Suprapubic skin (tissue), 4 donors: ENCODE data around the gene MAGI1. TPM values are rescaled to one million over a fixed set of nuclear protein-coding genes. Genes with fewer than 3 reads are reported as not detected.
A peak's percentile ranks its signal among the peaks of the same experiment; 100 is the strongest.

Source experiments
- DNase-seq, 2 donors: peaks; one replicate each; pipeline ENCODE4 v3.0.0-alpha.2; 2019; ENCODE audit warnings: low spot score in 2 of 2
- H3K27ac ChIP-seq: fragments of 200-600 bp; sonication (generic); one replicate; pipeline ENCODE4 v1.5.1; 2019
- H3K27me3 ChIP-seq: fragments of 200-600 bp; sonication (generic); one replicate; pipeline ENCODE4 v1.5.1; 2019
- H3K36me3 ChIP-seq: fragments of 200-600 bp; sonication (generic); one replicate; pipeline ENCODE4 v1.5.1; 2019
- H3K4me1 ChIP-seq: fragments of 200-600 bp; sonication (generic); one replicate; pipeline ENCODE4 v1.5.1; 2019
- H3K4me3 ChIP-seq: fragments of 200-600 bp; sonication (generic); one replicate; pipeline ENCODE4 v1.5.1; 2019; ENCODE audit warnings: mild to moderate bottlenecking
- H3K9me3 ChIP-seq: fragments of 200-600 bp; sonication (generic); one replicate; pipeline ENCODE4 v1.5.1; 2019
- EP300 ChIP-seq: sonication (generic); formaldehyde crosslinking; IDR thresholded peaks from one replicate; pipeline ENCODE4 v1.6.1; 2017; ENCODE audit warnings: antibody characterized with exemption
- POLR2A ChIP-seq, 2 donors: fragments of 450-650 bp; IDR thresholded peaks; one replicate each; pipeline ENCODE4 v1.6.1; 2017; ENCODE audit warnings: antibody characterized with exemption in 2 of 2, mild to moderate bottlenecking in 2 of 2, moderate library complexity in 2 of 2
- POLR2AphosphoS5 ChIP-seq, 3 donors: sonication (generic); formaldehyde crosslinking; IDR thresholded peaks; one replicate each; pipeline ENCODE4 v1.6.1; 2017; ENCODE audit warnings: antibody characterized with exemption in 3 of 3
- WGBS: methylation state at CpG from one replicate; pipeline ENCODE4 v1.1.5; 2018; 5-methylcytosine and 5-hydroxymethylcytosine counted together
- total RNA-seq, 4 donors: library from RNA; depleted of rRNA; stranded (reverse); fragments of >200 nt; gene quantifications; one replicate each; pipeline ENCODE4 v1.1.0, GENCODE V29; 2016
- TF ChIP-seq, protein P1 (sequence below), 2 donors: fragments of 200-600 bp in 1 of 2; fragments of 450-650 bp in 1 of 2; sonication (generic) in 1 of 2; IDR thresholded peaks; one replicate each; pipeline ENCODE4 v1.5.1; 2016 to 2019; ENCODE audit warnings: antibody characterized with exemption in 2 of 2, mild to moderate bottlenecking in 1 of 2, moderate library complexity in 1 of 2

MAGI1 gene
- total RNA-seq, 4 donors from 2014 or later: 37.9 to 71.5 (median 48.6) TPM

DNA sequence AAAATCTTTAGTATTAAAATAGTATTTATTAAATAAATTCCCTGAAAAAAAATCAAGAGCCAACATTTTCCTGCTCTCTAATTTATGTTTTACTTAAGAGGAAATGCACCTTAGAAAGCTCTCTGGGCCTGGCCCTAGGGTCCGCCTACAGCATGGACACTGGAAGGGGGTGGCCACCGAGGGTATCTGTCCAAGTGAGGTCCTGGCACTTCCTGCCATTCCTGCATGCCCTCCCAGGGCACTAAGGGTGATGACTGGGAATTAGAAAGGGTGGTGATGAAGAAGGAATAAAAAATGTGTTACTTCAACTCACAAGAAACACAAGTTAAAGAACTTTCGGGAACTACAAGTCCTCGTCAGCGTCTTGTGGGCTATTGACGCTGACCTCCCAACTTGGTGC, 92.8 kb downstream of the MAGI1 start:
- peak overlapping the region; percentile 68 for H3K27ac ChIP-seq
- WGBS: 69% methylated on average over 6 of the region's 6 CpGs
- H3K9me3 ChIP-seq: no peaks in the 10 kb centered on the region
- peaks cover 10% of the 10 kb centered on the region for H3K4me1 ChIP-seq
- H3K36me3 ChIP-seq: no peaks in the 10 kb centered on the region
- no peaks in the 10 kb centered on the region for H3K27me3 ChIP-seq
- H3K4me3 ChIP-seq: no peak overlapping the region
- no peak for DNase-seq
- TF ChIP-seq, protein P1, sequence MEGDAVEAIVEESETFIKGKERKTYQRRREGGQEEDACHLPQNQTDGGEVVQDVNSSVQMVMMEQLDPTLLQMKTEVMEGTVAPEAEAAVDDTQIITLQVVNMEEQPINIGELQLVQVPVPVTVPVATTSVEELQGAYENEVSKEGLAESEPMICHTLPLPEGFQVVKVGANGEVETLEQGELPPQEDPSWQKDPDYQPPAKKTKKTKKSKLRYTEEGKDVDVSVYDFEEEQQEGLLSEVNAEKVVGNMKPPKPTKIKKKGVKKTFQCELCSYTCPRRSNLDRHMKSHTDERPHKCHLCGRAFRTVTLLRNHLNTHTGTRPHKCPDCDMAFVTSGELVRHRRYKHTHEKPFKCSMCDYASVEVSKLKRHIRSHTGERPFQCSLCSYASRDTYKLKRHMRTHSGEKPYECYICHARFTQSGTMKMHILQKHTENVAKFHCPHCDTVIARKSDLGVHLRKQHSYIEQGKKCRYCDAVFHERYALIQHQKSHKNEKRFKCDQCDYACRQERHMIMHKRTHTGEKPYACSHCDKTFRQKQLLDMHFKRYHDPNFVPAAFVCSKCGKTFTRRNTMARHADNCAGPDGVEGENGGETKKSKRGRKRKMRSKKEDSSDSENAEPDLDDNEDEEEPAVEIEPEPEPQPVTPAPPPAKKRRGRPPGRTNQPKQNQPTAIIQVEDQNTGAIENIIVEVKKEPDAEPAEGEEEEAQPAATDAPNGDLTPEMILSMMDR (IDR thresholded peaks at IDR 0.05): no peak
- TF ChIP-seq POLR2AphosphoS5 (IDR thresholded peaks at IDR 0.05) (no peak), POLR2A (IDR thresholded peaks at IDR 0.05) (no peak)

DNA sequence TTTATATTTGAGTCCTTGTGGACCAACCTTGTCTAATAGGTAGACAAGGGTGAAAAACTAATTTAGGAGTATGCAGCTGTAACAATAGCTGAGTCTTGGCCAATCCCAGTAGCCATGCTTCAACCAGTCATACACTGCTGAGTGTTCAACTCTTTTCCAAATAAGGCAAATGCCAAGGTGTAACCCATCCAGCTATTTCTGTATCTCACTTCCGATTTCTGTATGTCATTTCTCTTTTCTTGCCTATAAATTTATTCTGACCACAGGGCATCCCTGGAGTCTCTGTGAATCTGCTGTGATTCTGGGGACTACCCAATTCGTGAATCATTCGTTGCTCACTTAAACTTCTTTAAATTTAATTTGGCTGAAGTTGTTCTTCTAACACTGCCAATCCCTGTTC, 93.2 kb downstream of the MAGI1 start:
- 56% methylated on average over 3 of the region's 3 CpGs for WGBS
- no peaks in the 10 kb centered on the region for H3K36me3 ChIP-seq
- H3K9me3 ChIP-seq: no peaks in the 10 kb centered on the region
- peak overlapping the region; percentile 68 for H3K27ac ChIP-seq
- no peaks in the 10 kb centered on the region for H3K27me3 ChIP-seq
- peaks cover 10% of the 10 kb centered on the region for H3K4me1 ChIP-seq
- no peak overlapping the region for H3K4me3 ChIP-seq
- TF ChIP-seq, protein P1 (IDR thresholded peaks at IDR 0.05): no peak
- TF ChIP-seq POLR2AphosphoS5 (IDR thresholded peaks at IDR 0.05) (no peak), POLR2A (IDR thresholded peaks at IDR 0.05) (no peak), EP300 (no peak)
- DNase-seq: no peak

DNA sequence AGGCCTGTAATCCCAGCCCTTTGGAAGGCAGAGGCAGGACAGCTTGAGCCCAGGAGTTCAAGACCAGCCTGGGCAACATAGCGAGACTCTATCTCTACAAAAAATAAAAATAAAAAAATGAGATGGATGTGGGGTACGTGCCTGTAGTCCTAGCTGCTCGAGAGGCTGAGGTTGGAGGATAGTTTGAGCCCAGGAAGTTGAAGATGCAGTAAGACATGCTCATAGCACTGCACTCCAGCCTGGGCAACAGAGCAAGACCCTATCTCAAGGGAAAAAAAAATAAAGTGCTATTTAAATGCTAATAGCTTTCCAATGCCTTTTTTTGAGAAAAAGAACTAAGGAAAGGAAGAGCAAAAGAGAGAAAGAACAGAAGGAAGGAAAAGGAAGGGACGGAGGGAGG, 94.5 kb downstream of the MAGI1 start:
- 79% methylated on average over 4 of the region's 4 CpGs for WGBS
- H3K4me3 ChIP-seq: no peak overlapping the region
- no peaks in the 10 kb centered on the region for H3K36me3 ChIP-seq
- DNase-seq: no peak
- H3K4me1 ChIP-seq: peaks cover 10% of the 10 kb centered on the region
- no peaks in the 10 kb centered on the region for H3K9me3 ChIP-seq
- no peak overlapping the region for H3K27ac ChIP-seq
- no peak for TF ChIP-seq POLR2AphosphoS5 (IDR thresholded peaks at IDR 0.05)
- TF ChIP-seq, protein P1 (IDR thresholded peaks at IDR 0.05): no peak
- no peak for TF ChIP-seq EP300
- no peak for TF ChIP-seq POLR2A (IDR thresholded peaks at IDR 0.05)
- no peaks in the 10 kb centered on the region for H3K27me3 ChIP-seq

DNA sequence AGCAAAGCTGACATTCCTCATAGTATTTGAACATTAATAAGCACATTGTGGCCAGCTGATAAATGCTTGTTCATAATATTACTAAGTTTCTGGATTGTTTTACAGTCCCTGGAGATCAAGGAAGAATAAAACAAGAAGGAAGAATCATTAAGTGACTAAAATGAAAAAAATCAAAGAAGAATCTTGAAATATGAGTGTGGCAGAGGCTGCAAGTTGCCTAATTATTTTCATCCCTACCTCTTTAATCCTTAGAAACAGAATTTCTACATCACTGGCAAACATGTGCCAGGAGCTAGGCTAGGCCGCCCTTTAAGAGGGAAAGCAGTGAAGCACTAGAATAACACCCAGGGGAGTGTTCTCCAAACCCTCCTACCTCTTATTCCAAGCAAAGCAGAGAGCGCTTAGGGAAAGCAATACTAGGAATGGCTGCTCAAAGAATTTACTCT, 98.9 kb downstream of the MAGI1 start:
- WGBS: 72% methylated on average over 2 of the region's 2 CpGs
- no peak overlapping the region for H3K4me3 ChIP-seq
- no peaks in the 10 kb centered on the region for H3K27me3 ChIP-seq
- no peak for DNase-seq
- no peak overlapping the region for H3K27ac ChIP-seq
- H3K9me3 ChIP-seq: no peaks in the 10 kb centered on the region
- no peaks in the 10 kb centered on the region for H3K36me3 ChIP-seq
- TF ChIP-seq, protein P1 (IDR thresholded peaks at IDR 0.05): no peak
- TF ChIP-seq POLR2AphosphoS5 (IDR thresholded peaks at IDR 0.05) (no peak), POLR2A (IDR thresholded peaks at IDR 0.05) (no peak), EP300 (no peak)
- no peaks in the 10 kb centered on the region for H3K4me1 ChIP-seq

DNA sequence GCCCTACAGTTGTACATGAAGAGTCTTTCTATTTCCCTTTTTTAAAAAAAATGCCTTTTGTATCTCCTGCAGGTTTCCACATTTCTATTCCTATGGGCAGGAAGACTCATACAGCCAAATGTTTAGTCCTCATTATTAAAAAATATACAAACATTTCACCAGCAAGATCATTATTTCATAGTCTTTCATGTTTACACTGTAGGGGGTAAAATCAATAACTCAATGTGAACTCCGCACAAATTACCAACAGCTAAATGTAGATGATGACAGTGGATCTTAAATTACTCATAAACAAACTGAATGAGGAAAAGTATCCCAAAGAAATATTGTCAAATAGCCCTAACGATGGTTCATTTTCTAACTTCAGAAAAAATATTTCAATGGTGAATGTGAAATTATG, 99.5 kb downstream of the MAGI1 start:
- Histone ChIP-seq H3K27me3 (no peaks in the 10 kb centered on the region), H3K27ac (no peak overlapping the region), H3K4me3 (no peak overlapping the region), H3K4me1 (no peaks in the 10 kb centered on the region), H3K36me3 (no peaks in the 10 kb centered on the region), H3K9me3 (no peaks in the 10 kb centered on the region)
- TF ChIP-seq EP300: no peak
- TF ChIP-seq, protein P1 (IDR thresholded peaks at IDR 0.05): no peak
- no peak for TF ChIP-seq POLR2A (IDR thresholded peaks at IDR 0.05)
- no peak for TF ChIP-seq POLR2AphosphoS5 (IDR thresholded peaks at IDR 0.05)
- WGBS: 85% methylated on average over 2 of the region's 2 CpGs
- DNase-seq: no peak
